Small intestine (tissue), 7 donors: ENCODE measurements around the gene UFM1. TPM values are rescaled to one million over a fixed set of nuclear protein-coding genes. Genes with fewer than 3 reads are reported as not detected.

Experiments
- DNase-seq, 2 donors: peaks; one replicate each; pipeline versions ENCODE4 v3.0.0 to v3.0.0-alpha.2; 2013
- FAIRE-seq: peaks from 2 replicates; lab custom pipeline; 2012; peaks lifted over from hg19 to GRCh38; lab: Jason Lieb, UNC
- H3K27ac ChIP-seq, 3 donors: one replicate each; pipeline ENCODE4 v1.5.1; 2013; ENCODE audit warnings: low read length in 2 of 3, mild to moderate bottlenecking in 2 of 3, control low read depth in 1 of 3, inconsistent platforms in 1 of 3, low read depth in 1 of 3, moderate library complexity in 1 of 3
- H3K27me3 ChIP-seq, 3 donors: one replicate each; pipeline ENCODE4 v1.6.1; 2013; ENCODE audit warnings: low read length in 3 of 3, inconsistent platforms in 1 of 3; ENCODE audit not compliant: control insufficient read depth in 3 of 3, insufficient read depth in 3 of 3
- H3K36me3 ChIP-seq, 3 donors: one replicate each; pipeline ENCODE4 v1.6.1; 2013; ENCODE audit warnings: low read length in 3 of 3, inconsistent platforms in 1 of 3, low read depth in 1 of 3, mild to moderate bottlenecking in 1 of 3, moderate library complexity in 1 of 3; ENCODE audit not compliant: control insufficient read depth in 3 of 3, insufficient read depth in 2 of 3
- H3K4me1 ChIP-seq, 3 donors: one replicate each; pipeline ENCODE4 v1.6.1; 2013; ENCODE audit warnings: low read length in 2 of 3, inconsistent platforms in 1 of 3, low read depth in 1 of 3, mild to moderate bottlenecking in 1 of 3, moderate library complexity in 1 of 3; ENCODE audit not compliant: control insufficient read depth in 3 of 3, insufficient read depth in 2 of 3
- H3K4me3 ChIP-seq, 3 donors: one replicate each; pipeline ENCODE4 v1.5.1; 2013; ENCODE audit warnings: low read length in 3 of 3, control low read depth in 1 of 3, inconsistent platforms in 1 of 3, low read depth in 1 of 3, mild to moderate bottlenecking in 1 of 3, moderate library complexity in 1 of 3
- H3K9me3 ChIP-seq, 2 donors: one replicate each; pipeline ENCODE4 v1.6.1; 2013; ENCODE audit warnings: low read depth in 1 of 2, low read length in 1 of 2; ENCODE audit not compliant: control insufficient read depth in 2 of 2, insufficient read depth in 1 of 2
- WGBS, 3 donors: extraction: QIAGEN DNeasy Blood & Tissue Kit; methylation state at CpG; one replicate each; pipeline ENCODE4 v1.1.7; 2013; 5-methylcytosine and 5-hydroxymethylcytosine counted together
- polyA plus RNA-seq, 4 donors: library from polyadenylated mRNA; stranded (reverse) in 3 of 4; unstranded in 1 of 4; fragments of 200-250 nt in 3 of 4; fragments of 120-200 nt in 1 of 4; gene quantifications; one replicate each; pipeline versions ENCODE4 v1.2.1 to v1.2.3, GENCODE V29; 2013
- donor health status: healthy with polysubstance abuse.
- donor health status: control.
- donor health status: control.
- donor health status: Bipolar disorder and iron deficiency.
- donor health status: healthy.

UFM1 gene
- polyA plus RNA-seq, 4 donors: 32.2 to 76.2 (median 49.9) TPM

GRCh38 chr13:38409771-38410170 is 60.1 kb downstream of the UFM1 start:
- Histone ChIP-seq H3K36me3 (no peaks in the 10 kb centered on the region), H3K9me3 (no peaks in the 10 kb centered on the region), H3K27me3 (no peaks in the 10 kb centered on the region), H3K27ac (no peak overlapping the region), H3K4me1 (no peaks in the 10 kb centered on the region), H3K4me3 (no peak overlapping the region)
- no peak for FAIRE-seq
- DNase-seq: no peak
- 76 to 92% (median 84%) methylated on average over 2 of the region's 2 CpGs for WGBS, 3 donors

GRCh38 chr13:38412266-38412665 is 62.6 kb downstream of the UFM1 start:
- DNase-seq (no peak), FAIRE-seq (no peak)
- H3K27me3 ChIP-seq: no peaks in the 10 kb centered on the region
- H3K36me3 ChIP-seq: no peaks in the 10 kb centered on the region
- H3K27ac ChIP-seq: no peak overlapping the region
- WGBS, 3 donors: 60 to 76% (median 74%) methylated on average over 1 of the region's 1 CpG
- no peaks in the 10 kb centered on the region for H3K9me3 ChIP-seq
- H3K4me3 ChIP-seq: no peak overlapping the region
- H3K4me1 ChIP-seq: no peaks in the 10 kb centered on the region
